B cell (primary cell): ENCODE measurements around the gene ZER1. TPM values are rescaled to one million over a fixed set of nuclear protein-coding genes. Genes with fewer than 3 reads are reported as not detected.

Source experiments
- ATAC-seq: fragments of 200-7000 bp; cut with Tn5 transposase; one replicate; pipeline ENCODE4 v1.10.0; 2021; ENCODE audit warnings: low read depth, mild to moderate bottlenecking, moderate number of reproducible peaks, moderate library complexity
- CTCF ChIA-PET: fragments of 350-600 bp; sonication (Branson Sonifier 250); formaldehyde crosslinking; loops from one replicate; lab custom pipeline; 2021; ENCODE audit warnings: antibody characterized with exemption, inconsistent platforms; lab: Charles Lee
- POLR2A ChIA-PET: fragments of 350-600 bp; sonication (Branson Sonifier 250); formaldehyde crosslinking; loops from one replicate; lab custom pipeline; 2021; ENCODE audit warnings: antibody characterized with exemption; lab: Charles Lee
- DNase-seq: peaks from one replicate; pipeline ENCODE4 v3.0.0; 2013
- H2AFZ ChIP-seq: 2 replicates; pipeline ENCODE4 v1.6.1; 2012; ENCODE audit warnings: mild to moderate bottlenecking, low read depth, low read length; ENCODE audit not compliant: insufficient read depth, poor library complexity, severe bottlenecking
- H3K27ac ChIP-seq, 2 donors: 1 replicate in 1 of 2; 2 replicates in 1 of 2; pipeline ENCODE4 v1.5.1; 2012 to 2013; ENCODE audit warnings: low read length in 2 of 2, mild to moderate bottlenecking in 2 of 2, moderate library complexity in 1 of 2
- H3K27me3 ChIP-seq, 4 experiments: fragments of 200-600 bp in 1 of 4; sonication (generic) in 1 of 4; replicated peaks in 1 of 4; 1 replicate in 2 of 4; 2 replicates in 2 of 4; pipeline versions ENCODE4 v1.6.1 to v1.7.0; 2013 to 2016; ENCODE audit warnings: low read length in 3 of 4, mild to moderate bottlenecking in 2 of 4, mixed read lengths in 1 of 4, moderate library complexity in 1 of 4; ENCODE audit not compliant: insufficient read depth in 4 of 4, control insufficient read depth in 3 of 4; ENCODE audit errors: control extremely low read depth in 1 of 4
- H3K36me3 ChIP-seq, 2 experiments: replicated peaks in 1 of 2; 1 replicate in 1 of 2; 2 replicates in 1 of 2; pipeline versions ENCODE4 v1.6.1 to v1.7.1; 2013; ENCODE audit warnings: low read length in 1 of 2; ENCODE audit not compliant: insufficient read depth in 2 of 2, control insufficient read depth in 1 of 2; ENCODE audit errors: control extremely low read depth in 1 of 2, extremely low read depth in 1 of 2
- H3K4me1 ChIP-seq, 2 donors: fragments of 200-600 bp in 1 of 2; sonication (generic) in 1 of 2; 1 replicate in 1 of 2; 2 replicates in 1 of 2; pipeline versions ENCODE4 v1.5.1 to v1.6.1; 2013 to 2017; ENCODE audit warnings: low read length in 2 of 2; ENCODE audit not compliant: control insufficient read depth in 2 of 2, insufficient read depth in 2 of 2
- H3K4me2 ChIP-seq: replicated peaks from 2 replicates; pipeline ENCODE3; 2012; ENCODE audit warnings: mild to moderate bottlenecking, low read depth, low read length; ENCODE audit not compliant: poor library complexity, severe bottlenecking
- H3K4me3 ChIP-seq, 5 experiments: fragments of 200-600 bp in 1 of 5; sonication (generic) in 1 of 5; 1 replicate in 3 of 5; 2 replicates in 2 of 5; pipeline versions ENCODE4 v1.5.1 to v1.7.0; 2011 to 2016; ENCODE audit warnings: low read length in 4 of 5, mild to moderate bottlenecking in 4 of 5, low read depth in 2 of 5, control low read depth in 1 of 5, moderate library complexity in 1 of 5; ENCODE audit not compliant: insufficient read depth in 1 of 5; ENCODE audit errors: control extremely low read depth in 1 of 5, extremely low read depth in 1 of 5
- H3K79me2 ChIP-seq: fragments of 200-600 bp; sonication (generic); one replicate; pipeline ENCODE4 v1.6.0; 2016; ENCODE audit warnings: low read length; ENCODE audit not compliant: control insufficient read depth, insufficient read depth
- H3K9ac ChIP-seq: fragments of 200-600 bp; sonication (generic); 2 replicates; pipeline ENCODE4 v1.6.1; 2017; ENCODE audit warnings: mild to moderate bottlenecking, low read length, moderate library complexity
- H3K9me3 ChIP-seq, 3 donors: one replicate each; pipeline versions ENCODE4 v1.6.1 to v1.7.1; 2013; ENCODE audit warnings: low read length in 2 of 3; ENCODE audit not compliant: control insufficient read depth in 2 of 3, insufficient read depth in 1 of 3; ENCODE audit errors: control extremely low read depth in 1 of 3
- H4K20me1 ChIP-seq: 2 replicates; pipeline ENCODE4 v1.6.0; 2012; ENCODE audit warnings: mild to moderate bottlenecking, low read length; ENCODE audit not compliant: insufficient read depth, control insufficient read depth, poor library complexity, severe bottlenecking
- H3K27ac Mint-ChIP-seq: one replicate; pipeline ENCODE4 v1.8.0; 2021; ENCODE audit warnings: mixed read lengths
- H3K27me3 Mint-ChIP-seq: one replicate; pipeline ENCODE4 v1.8.0; 2021; ENCODE audit warnings: mixed read lengths
- H3K4me1 Mint-ChIP-seq: one replicate; pipeline ENCODE4 v1.8.0; 2021; ENCODE audit warnings: mixed read lengths
- H3K4me3 Mint-ChIP-seq: one replicate; pipeline ENCODE4 v1.8.0; 2021; ENCODE audit warnings: mixed read lengths
- H3K9me3 Mint-ChIP-seq: one replicate; pipeline ENCODE4 v1.8.0; 2022; ENCODE audit warnings: mixed read lengths; ENCODE audit not compliant: insufficient read depth
- EZH2 ChIP-seq: IDR thresholded peaks from 2 replicates; pipeline ENCODE4 v1.6.1; 2012; ENCODE audit warnings: borderline replicate concordance, low read depth, mild to moderate bottlenecking, moderate library complexity, low read length; ENCODE audit not compliant: insufficient read depth, poor library complexity, severe bottlenecking
- WGBS: methylation state at CpG from one replicate; pipeline ENCODE4 v1.1.5; 2013; ENCODE audit warnings: missing lambda C conversion rate; ENCODE audit not compliant: insufficient coverage; 5-methylcytosine and 5-hydroxymethylcytosine counted together
- intact Hi-C: fragments of 100-400 bp; cut with micrococcal nuclease; formaldehyde crosslinking; loops from one replicate; pipeline ENCODE4 v1.10.0; 2022
- polyA minus RNA-seq: library from RNA; depleted of rRNA, polyadenylated mRNA; stranded (reverse); fragments of >200 nt; gene quantifications from 2 replicates; pipeline ENCODE4 v1.2.3, GENCODE V29; 2012
- polyA plus RNA-seq: library from polyadenylated mRNA; depleted of rRNA; stranded (reverse); fragments of >200 nt; gene quantifications from 2 replicates; pipeline ENCODE4 v1.2.3, GENCODE V29; 2012
- total RNA-seq, 2 donors: library from RNA; stranded (reverse); fragments of 120-200 nt in 1 of 2; gene quantifications; 1 replicate in 1 of 2; 2 replicates in 1 of 2; pipeline versions ENCODE4 v1.2.3 to v1.2.4, GENCODE V29; 2013 to 2022
- TF ChIP-seq, protein P1 (sequence below): fragments of 200-600 bp; IDR thresholded peaks from one replicate; pipeline ENCODE4 v1.8.0; 2022; ENCODE audit warnings: antibody characterized with exemption, mild to moderate bottlenecking

Gene ZER1
- 42.2 and 44.0 TPM in 2 replicates for total RNA-seq
- total RNA-seq (2013): 13.1 TPM
- 22.8 and 26.9 TPM in 2 replicates for polyA plus RNA-seq
- 30.5 and 46.7 TPM in 2 replicates for polyA minus RNA-seq

DNA sequence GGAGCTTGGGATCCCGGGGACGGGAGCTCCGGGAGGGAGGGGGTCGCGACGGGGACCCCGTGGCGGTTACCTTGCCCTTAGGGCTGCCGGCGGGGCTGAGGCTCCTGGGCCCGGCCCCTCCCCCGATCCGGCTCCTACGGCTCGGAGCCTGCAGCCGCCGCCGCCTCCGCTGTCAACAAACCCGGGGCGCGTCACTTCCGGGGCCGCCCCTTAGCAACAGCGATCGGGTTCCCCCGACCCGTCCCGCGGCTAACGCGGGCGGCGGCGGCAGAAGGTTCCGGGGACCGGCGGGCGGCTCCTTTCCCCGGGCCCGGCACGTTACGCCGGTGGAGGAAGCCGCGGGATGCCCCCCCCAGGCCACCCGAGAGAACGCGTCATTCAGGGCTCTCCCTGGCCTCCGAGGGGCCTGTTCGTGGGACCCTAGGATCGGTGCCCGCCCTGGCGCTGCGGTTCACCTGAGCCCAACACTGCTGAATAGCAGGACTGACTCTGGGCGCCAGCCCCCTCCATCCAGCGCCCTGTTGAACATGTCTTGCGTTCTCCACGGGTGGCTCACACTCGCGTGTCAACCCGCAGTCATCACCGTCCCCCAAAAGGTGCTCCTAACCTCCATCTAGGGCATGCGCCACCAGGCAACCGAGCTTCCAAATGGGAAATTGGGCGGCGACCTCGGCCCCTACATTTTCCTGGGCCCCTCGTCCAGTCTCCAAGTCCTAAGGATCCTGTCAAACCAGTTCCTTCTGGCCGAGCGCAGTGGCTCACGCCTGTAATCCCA, at the start of gene ZER1:
ZER1 (minus strand) TSS at position 183 of the 775 bp plus-strand sequence. CDS start 16,362 bp downstream, outside the sequence.
- Histone ChIP-seq H3K4me1 (peaks cover 9 to 19% of the 10 kb centered on the region in 2 donors), H3K27ac (peak within 1 kb of the TSS; percentile 86 to 93), H3K27me3 (no peaks in the 10 kb centered on the region), H2AFZ (peak within 1 kb of the TSS; percentile 92), H3K9ac (peak within 1 kb of the TSS; percentile 89), H3K4me2 (peak within 1 kb of the TSS; percentile 77), H3K36me3 (peaks cover 0 to 7% of the 10 kb centered on the region in 2 experiments), H3K9me3 (peaks cover 0 to 10% (median 5%) of the 10 kb centered on the region in 3 donors), H4K20me1 (no peaks in the 10 kb centered on the region), H3K4me3 (peak within 1 kb of the TSS; percentile 69 to 96 (median 77)), H3K79me2 (peaks cover 38% of the 10 kb centered on the region)
- H3K27me3 Mint-ChIP-seq: no peaks in the 10 kb centered on the region
- WGBS: 2% methylated on average over 72 of the region's 72 CpGs
- H3K4me3 Mint-ChIP-seq: peak within 1 kb of the TSS; percentile 97
- intact Hi-C loops: loop anchor here (1.0 to 5.0 kb wide), 7 partner anchors 15 to 316 kb away; partner anchors contain the start of genes DYNC2I2, ENDOG, LRRC8A and ODF2
- DNase-seq (peak; percentile 95), ATAC-seq (peak; percentile 93)
- H3K9me3 Mint-ChIP-seq: no peaks in the 10 kb centered on the region
- H3K4me1 Mint-ChIP-seq: peaks cover 25% of the 10 kb centered on the region
- TF ChIP-seq, protein P1, sequence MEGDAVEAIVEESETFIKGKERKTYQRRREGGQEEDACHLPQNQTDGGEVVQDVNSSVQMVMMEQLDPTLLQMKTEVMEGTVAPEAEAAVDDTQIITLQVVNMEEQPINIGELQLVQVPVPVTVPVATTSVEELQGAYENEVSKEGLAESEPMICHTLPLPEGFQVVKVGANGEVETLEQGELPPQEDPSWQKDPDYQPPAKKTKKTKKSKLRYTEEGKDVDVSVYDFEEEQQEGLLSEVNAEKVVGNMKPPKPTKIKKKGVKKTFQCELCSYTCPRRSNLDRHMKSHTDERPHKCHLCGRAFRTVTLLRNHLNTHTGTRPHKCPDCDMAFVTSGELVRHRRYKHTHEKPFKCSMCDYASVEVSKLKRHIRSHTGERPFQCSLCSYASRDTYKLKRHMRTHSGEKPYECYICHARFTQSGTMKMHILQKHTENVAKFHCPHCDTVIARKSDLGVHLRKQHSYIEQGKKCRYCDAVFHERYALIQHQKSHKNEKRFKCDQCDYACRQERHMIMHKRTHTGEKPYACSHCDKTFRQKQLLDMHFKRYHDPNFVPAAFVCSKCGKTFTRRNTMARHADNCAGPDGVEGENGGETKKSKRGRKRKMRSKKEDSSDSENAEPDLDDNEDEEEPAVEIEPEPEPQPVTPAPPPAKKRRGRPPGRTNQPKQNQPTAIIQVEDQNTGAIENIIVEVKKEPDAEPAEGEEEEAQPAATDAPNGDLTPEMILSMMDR: no peak
- no peak for TF ChIP-seq EZH2
- CTCF ChIA-PET: interaction anchor here (0.5 to 2.1 kb wide), 2 partner anchors 13 to 46 kb away, joined by 3 to 5 read pairs; partner anchors contain the start of gene ENDOG
- POLR2A ChIA-PET: interaction anchor here (0.6 to 1.7 kb wide), 8 partner anchors 11 to 547 kb away, joined by 3 to 4 read pairs (median 3); partner anchors contain the start of gene ENDOG
- peak within 1 kb of the TSS; percentile 96 for H3K27ac Mint-ChIP-seq
